ENCODE results near the gene DCDC2.
"Not testable (repeated sequence)": the region's sequence is repeated elsewhere in the genome, so short reads cannot be mapped to it uniquely, and the experiment has no call there.

Gene DCDC2

GRCh38 chr6:24357336-24358218 is at the start of gene DCDC2:
Gene DCDC2 (minus strand): TSS chr6:24358059. CDS start chr6:24357750, 309 bp downstream.
- no peak for DNase-seq (ENCODE audit: low spot score)

DNA sequence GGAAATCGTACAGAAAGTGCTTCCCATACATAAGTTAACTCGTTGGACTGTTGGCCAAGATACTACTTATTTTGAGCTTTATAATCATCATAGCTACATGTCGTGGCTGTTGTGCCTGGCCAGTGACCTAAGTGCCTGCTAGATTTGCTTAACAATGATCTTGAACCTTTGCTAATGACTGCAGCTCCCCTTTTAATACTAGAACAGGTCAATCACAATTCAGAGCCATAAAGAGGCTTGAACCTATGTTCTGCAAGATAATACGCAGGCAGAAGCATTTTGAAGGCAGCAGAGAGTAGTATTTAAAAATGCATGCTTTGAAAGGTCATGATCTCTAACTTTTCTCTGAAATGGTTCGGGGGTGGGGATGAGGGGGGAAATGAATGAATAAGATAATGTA is 47.4 kb upstream of the DCDC2 start:
- no peak for DNase-seq (ENCODE audit: low spot score)

- no peak for DNase-seq (ENCODE audit: low spot score)
Observed at GRCh38 chr6:24403501-24403824, 45.6 kb upstream of the DCDC2 start.

DNA sequence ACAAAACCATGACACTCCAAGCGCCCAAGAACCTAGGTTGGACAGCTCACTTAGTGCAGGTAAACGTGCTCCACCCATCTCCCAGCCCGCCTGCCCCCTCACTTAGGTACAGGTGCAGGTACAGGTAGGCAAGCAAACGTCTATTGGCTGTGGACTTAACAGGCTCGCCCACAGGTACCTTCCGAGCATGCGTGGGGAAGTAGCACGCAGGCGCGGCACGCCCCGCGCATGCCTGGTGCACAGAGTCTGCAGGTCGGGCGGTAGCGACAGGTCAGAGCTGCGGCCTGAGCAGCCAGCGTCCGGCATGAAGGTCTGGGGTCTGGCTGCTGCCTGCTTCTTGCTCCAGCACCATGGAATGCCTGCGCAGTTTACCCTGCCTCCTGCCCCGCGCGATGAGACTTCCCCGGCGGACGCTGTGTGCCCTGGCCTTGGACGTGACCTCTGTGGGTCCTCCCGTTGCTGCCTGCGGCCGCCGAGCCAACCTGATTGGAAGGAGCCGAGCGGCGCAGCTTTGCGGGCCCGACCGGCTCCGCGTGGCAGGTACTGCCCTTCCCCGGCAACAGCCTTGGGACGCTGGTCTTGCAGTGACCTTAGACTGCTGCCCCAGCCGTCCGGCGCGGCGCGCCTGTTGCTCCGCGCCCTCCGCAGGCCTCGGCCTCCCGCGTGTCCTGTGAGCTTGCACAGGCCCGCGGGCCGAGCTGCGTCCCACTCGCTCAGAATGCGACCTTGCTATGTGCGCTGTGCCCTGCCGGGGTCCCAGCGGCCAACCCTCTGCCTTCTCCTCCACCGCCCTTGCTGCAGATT is 45.0 kb upstream of the DCDC2 start, which contains the start of gene MRS2:
MRS2 (plus strand) TSS at position 240 of the 804 bp plus-strand sequence; CDS start at position 351, 111 bp downstream.
- peak; percentile 58 for DNase-seq (ENCODE audit: low spot score)

- no peak for DNase-seq (ENCODE audit: low spot score)
Observed at GRCh38 chr6:24401458-24401857, 43.6 kb upstream of the DCDC2 start.

DNA sequence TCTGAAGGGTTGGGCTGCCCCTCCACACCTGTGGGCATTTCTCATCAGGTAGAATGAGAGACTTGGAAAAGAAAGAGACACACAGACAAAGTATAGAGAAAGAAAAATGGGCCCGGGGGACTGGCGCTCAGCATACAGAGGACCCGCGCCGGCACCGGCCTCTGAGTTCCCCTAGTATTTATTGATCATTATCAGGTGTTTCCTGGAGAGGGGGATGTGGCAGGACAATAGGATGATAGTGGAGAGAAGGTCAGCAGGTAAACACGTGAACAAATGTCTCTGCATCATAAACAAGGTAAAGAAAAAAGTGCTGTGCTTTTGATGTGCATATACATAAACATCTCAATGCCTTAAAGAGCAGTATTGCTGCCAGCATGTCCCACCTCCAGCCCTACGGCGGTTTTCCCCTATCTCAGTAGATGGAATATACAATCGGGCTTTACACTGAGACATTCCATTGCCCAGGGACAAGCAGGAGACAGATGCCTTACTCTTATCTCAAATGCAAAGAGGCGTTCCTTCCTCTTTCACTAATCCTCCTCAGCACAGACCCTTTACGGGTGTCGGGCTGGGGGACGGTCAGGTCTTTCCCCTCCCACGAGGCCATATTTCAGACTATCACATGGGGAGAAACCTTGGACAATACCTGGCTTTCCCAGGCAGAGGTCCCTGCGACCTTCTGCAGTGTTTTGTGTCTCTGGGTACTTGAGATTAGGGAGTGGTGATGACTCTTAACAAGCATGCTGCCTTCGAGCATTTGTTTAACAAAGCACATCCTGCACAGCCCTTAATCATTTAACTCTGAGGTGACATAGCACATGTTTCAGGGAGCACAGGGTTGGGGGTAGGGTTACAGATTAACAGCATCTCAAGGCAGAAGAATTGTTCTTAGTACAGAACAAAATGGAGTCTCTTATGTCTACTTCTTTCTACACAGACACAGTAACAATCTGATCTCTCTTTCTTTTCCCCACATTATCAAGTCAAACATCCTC is 42.5 kb upstream of the DCDC2 start:
- not testable (repeated sequence) for DNase-seq (ENCODE audit: low spot score)

DNA sequence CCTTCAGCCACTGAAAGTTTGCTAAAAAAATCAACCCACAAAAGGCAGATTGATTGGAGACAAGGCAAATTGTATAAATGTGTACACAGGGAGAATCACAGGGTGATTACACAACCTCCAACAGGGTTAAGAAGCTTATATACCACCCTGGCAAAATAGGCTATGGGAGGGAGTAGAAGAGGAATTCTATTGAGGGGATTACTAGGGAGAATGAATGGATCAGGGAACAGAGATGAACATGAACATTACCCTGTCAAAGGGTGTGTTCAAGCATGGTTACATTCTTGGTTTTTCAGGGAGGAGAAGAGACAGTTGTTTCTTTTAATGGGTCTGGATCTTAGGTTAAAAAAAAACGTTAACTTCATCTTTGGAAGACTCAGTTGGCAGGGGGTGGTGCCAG is 39.8 kb upstream of the DCDC2 start:
- no peak for DNase-seq (ENCODE audit: low spot score)

DNA sequence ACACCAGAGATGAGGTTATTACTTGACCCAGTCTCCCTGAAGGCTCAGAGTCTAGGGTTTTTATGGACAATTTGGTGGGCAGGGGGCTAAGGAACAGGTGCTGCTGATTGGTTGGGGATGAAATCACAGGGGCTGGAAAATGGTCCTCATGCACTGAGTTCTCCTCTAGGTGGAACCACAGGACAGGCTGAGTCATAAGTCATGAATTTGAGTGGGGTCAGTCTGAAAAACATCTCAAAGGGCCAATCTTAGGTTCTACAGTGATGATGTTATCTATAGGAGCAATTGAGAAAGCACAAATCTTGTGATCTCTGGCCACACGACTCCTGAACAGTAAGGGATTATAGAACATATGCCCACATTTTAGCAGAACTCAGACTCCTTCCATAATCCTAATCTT is 39.0 kb upstream of the DCDC2 start:
- no peak for DNase-seq (ENCODE audit: low spot score)

- no peak for DNase-seq (ENCODE audit: low spot score)
Observed at GRCh38 chr6:24394780-24395437, 37.0 kb upstream of the DCDC2 start.

DNA sequence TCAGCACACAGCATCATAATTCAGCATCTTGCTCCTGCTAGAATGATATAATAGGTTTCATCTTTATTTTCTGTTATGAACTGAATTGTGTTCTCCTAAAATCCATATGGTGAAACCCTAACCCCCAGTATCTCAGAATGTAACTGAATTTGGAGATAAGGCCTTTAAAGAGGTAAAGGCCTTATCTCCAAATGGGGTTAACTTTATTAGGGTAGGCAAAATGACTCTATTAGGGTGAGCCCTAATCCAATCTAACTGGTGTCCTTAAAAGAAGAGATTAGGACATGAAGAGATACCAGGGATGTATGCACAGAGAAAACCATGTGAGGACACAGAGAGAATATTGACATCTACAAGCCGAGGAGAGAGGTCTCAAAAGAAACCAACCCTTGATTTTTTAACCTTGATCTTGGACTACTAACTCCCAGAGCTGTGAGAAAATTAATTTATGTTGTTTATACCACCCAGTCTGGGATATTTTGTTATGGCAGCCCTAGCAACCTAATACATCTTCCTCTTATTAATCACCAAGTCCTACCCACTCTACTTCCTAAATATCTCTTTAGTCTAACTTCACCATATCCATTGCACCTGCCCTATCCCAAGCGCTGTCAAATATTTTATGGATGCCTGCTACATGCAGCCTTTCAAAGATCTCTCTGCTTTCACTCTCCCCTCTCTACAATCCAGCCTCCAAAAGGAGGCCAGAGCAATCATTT is 36.4 kb upstream of the DCDC2 start:
- DNase-seq (ENCODE audit: low spot score): no peak

GRCh38 chr6:24391756-24392405 is 34.0 kb upstream of the DCDC2 start:
- DNase-seq (ENCODE audit: low spot score): no peak

- DNase-seq (ENCODE audit: low spot score): no peak
Observed at GRCh38 chr6:24391208-24391607, 33.3 kb upstream of the DCDC2 start.

- DNase-seq (ENCODE audit: low spot score): no peak
Observed at GRCh38 chr6:24387818-24388217, 30.0 kb upstream of the DCDC2 start.

GRCh38 chr6:24385536-24386269 is 27.8 kb upstream of the DCDC2 start:
- DNase-seq (ENCODE audit: low spot score): no peak

- not testable (repeated sequence) for DNase-seq (ENCODE audit: low spot score)
Observed at GRCh38 chr6:24384369-24385130, 26.7 kb upstream of the DCDC2 start.

- not testable (repeated sequence) for DNase-seq (ENCODE audit: low spot score)
Observed at GRCh38 chr6:24382891-24383494, 25.1 kb upstream of the DCDC2 start.

- DNase-seq (ENCODE audit: low spot score): no peak
Observed at GRCh38 chr6:24382220-24382540, 24.3 kb upstream of the DCDC2 start.

DNA sequence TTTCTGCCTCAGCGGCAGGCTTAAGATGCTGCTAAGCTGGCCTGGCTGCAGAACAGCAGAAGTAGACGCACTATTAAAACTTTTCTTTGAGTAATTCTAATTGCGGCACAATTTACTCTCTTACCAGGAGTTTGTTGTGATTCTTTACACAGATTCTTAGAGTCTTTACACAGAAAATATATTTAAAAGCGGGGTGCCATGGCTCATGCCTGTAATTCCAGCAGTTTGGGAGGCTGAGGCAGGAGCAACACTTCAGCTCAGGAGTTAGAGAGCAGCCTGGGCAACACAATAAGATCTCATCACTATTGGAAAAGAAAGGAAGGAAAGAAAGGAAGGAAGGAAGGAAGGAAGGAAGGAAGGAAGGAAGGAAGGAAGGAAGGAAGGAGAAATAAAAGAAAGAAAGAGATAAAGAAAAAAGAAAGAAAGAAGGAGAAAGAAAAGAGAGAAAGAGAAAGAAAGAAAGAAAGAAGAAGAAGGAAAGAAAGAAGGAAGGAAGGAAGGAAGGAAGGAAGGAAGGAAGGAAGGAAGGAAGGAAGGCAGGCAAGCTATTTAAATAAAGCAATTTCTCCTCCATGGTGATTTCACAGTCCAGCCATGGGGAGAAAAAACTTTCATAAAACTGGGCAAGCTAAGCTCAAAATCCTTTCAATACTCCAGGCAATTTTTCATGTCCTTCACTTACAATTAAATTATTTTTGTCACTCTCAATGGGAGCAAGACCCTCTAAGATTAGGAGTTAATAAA is 23.8 kb upstream of the DCDC2 start:
- no peak for DNase-seq (ENCODE audit: low spot score)

All from HuH-7.5 (cell line).